Loucy (cell line): ENCODE measurements around the gene HOXA10.

Source experiments
- EZH2phosphoT487 ChIP-seq: fragments of 200-600 bp; IDR thresholded peaks from 2 replicates; pipeline ENCODE4 v1.6.1; 2018; ENCODE audit warnings: antibody characterized with exemption, mild to moderate bottlenecking, moderate library complexity, borderline replicate concordance
- TF ChIP-seq, protein P1 (sequence below): fragments of 200-600 bp; sonication (generic); conservative IDR thresholded peaks from 2 replicates; pipeline ENCODE4 v1.5.1; 2014; ENCODE audit warnings: mild to moderate bottlenecking, antibody characterized with exemption, low read length

DNA sequence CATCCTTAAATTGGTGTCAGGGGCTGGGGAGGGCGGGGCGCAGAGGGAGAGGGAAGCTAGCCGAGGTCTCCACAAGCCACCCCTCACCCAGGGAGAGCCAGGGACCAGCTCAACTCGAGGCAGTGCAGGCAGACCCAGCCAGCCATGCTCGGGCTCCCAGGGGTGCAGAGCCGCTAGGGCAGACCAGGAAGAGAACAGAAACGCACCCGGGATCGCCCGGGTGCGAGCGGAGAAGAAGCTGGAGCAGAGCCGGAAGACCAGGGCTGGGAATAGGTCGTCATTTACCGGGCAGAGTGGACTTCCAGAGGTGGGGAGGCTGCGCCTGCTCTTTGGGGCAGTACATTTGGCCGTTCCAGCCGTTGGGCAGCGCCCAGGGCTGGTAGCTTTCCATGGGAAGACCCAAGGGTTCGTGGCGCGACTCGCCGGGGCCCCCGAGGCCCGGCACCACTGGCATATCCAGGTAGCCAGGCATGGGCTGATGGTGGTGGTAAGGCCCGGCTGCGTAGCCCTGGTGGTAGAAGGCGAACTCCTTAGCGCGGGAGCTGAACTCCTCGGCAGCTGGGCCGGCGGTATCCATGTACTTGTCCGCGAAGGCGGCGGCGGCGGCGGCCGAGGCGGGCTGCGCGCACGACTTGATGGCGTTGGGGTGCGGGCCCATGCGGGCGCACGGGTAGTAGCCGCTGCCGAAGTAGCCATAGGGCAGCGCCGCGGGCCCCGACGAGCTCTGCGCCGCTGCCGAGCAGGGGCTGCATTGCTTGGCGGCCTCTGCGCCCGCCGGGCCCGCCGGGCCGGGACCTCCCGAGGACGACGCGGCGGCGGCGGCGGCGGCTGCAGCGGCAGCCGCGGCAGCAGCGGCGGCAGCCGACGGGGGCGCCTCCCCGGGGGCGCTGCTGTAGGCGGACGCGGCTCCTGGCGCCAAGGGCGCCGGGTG is 25.0 kb upstream of the HOXA10 start:
- TF ChIP-seq, protein P1, sequence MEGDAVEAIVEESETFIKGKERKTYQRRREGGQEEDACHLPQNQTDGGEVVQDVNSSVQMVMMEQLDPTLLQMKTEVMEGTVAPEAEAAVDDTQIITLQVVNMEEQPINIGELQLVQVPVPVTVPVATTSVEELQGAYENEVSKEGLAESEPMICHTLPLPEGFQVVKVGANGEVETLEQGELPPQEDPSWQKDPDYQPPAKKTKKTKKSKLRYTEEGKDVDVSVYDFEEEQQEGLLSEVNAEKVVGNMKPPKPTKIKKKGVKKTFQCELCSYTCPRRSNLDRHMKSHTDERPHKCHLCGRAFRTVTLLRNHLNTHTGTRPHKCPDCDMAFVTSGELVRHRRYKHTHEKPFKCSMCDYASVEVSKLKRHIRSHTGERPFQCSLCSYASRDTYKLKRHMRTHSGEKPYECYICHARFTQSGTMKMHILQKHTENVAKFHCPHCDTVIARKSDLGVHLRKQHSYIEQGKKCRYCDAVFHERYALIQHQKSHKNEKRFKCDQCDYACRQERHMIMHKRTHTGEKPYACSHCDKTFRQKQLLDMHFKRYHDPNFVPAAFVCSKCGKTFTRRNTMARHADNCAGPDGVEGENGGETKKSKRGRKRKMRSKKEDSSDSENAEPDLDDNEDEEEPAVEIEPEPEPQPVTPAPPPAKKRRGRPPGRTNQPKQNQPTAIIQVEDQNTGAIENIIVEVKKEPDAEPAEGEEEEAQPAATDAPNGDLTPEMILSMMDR: no peak
- TF ChIP-seq EZH2phosphoT487: no peak
